IPS DF 19.7 (cell line): Measurements from ENCODE around the gene SLC30A9.

ENCODE experiments used
- DNase-seq: peaks from one replicate; pipeline ENCODE4 v3.0.0-alpha.2; 2013; ENCODE audit warnings: low read depth, low spot score

Gene SLC30A9

DNA sequence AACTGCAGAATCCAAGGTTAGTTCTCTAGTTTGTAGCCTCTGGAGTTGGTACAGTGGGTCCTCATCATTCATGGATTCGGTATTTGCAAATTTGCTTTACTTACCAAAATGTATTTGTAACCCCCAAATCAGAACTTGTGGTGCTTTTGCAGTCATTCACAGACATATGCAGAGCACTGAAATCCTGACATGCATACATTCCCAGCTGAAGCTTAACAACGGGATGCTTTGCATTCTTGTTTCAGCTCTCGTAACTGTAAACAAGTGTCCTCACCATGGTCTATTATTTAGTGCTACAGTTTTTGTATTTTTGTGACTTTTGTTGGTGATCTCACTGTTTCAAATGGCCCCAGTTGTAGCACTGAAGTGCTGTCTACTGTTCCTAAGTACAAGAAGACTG lies 146.0 kb downstream of the SLC30A9 start:
- DNase-seq = no peak
